ENCODE measurements around the gene IL22RA1. TPM values are rescaled to one million over a fixed set of nuclear protein-coding genes. Genes with fewer than 3 reads are reported as not detected.

Gene IL22RA1
- total and polyA plus RNA-seq, 2 of the 8 experiments (the other 6 are each of a cell fraction or from before 2014, with no cell fraction given), result 0.17 to 0.32 TPM

GRCh38 chr1:24090736-24091135 is 52.2 kb downstream of the IL22RA1 start (continued):
- no peak for TF ChIP-seq SP2 (IDR thresholded peaks at IDR 0.05; ENCODE audit: low read length)
- no peak for TF ChIP-seq CTBP2 (IDR thresholded peaks at IDR 0.05; ENCODE audit: borderline replicate concordance, insufficient read depth, insufficient read length, low read length)
